GM12878 (cell line): Measurements from ENCODE around the gene TM4SF18. TPM values are rescaled to one million over a fixed set of nuclear protein-coding genes. Genes with fewer than 3 reads are reported as not detected.

Experiments used
- ATAC-seq: fragments of 200-7000 bp; cut with Tn5 transposase; 3 replicates; pipeline ENCODE4 v1.9.1; 2020; ENCODE audit warnings: mild to moderate bottlenecking, moderate library complexity
- BruUV-seq: library from RNA; stranded (reverse); fragments of 400-500 nt; replicated peaks from 2 replicates; lab custom pipeline; 2021; lab: Mats Ljungman, UMichigan
- CTCF ChIA-PET: fragments of 300-600 bp; sonication (Branson Sonifier 250); formaldehyde crosslinking; extraction: SDS; loops from one replicate; lab custom pipeline; 2021; ENCODE audit warnings: inconsistent platforms; lab: Yijun Ruan, JAX
- POLR2A ChIA-PET: fragments of 350-600 bp; formaldehyde crosslinking; extraction: SDS; loops from one replicate; lab custom pipeline; 2021; ENCODE audit warnings: inconsistent platforms; lab: Charles Lee
- RAD21 ChIA-PET: fragments of 300-600 bp; sonication (Branson Sonifier 250); formaldehyde crosslinking; loops from one replicate; lab custom pipeline; 2023; ENCODE audit warnings: antibody characterized with exemption; ENCODE audit not compliant: unreplicated experiment; lab: Charles Lee
- SMC1A ChIA-PET: fragments of 300-600 bp; sonication (Branson Sonifier 250); formaldehyde crosslinking; loops from one replicate; lab custom pipeline; 2023; ENCODE audit not compliant: unreplicated experiment, uncharacterized antibody; lab: Charles Lee
- DNase-seq: peaks from one replicate; pipeline ENCODE4 v3.0.0-alpha.2; 2011; ENCODE audit warnings: low read depth, low spot score
- FAIRE-seq: peaks from 3 replicates; lab custom pipeline; 2011; peaks lifted over from hg19 to GRCh38; lab: Jason Lieb, UNC
- H2AFZ ChIP-seq: 2 replicates; pipeline ENCODE4 v1.6.0; 2011; ENCODE audit warnings: low read depth, low read length, control low read depth; ENCODE audit not compliant: control insufficient read depth
- H3K27ac ChIP-seq: 2 replicates; pipeline ENCODE4 v1.5.1; 2011; ENCODE audit warnings: control low read depth; ENCODE audit not compliant: control insufficient read depth, insufficient read depth
- H3K27me3 ChIP-seq, 2 experiments: replicated peaks in 1 of 2; 2 replicates each; pipeline versions ENCODE4 v1.6.0 to v1.6.1; 2011; ENCODE audit warnings: low read length in 1 of 2; ENCODE audit not compliant: control insufficient read depth in 2 of 2, insufficient read depth in 2 of 2
- H3K36me3 ChIP-seq, 2 experiments: 2 replicates each; pipeline ENCODE4 v1.5.1; 2011; ENCODE audit warnings: low read length in 1 of 2; ENCODE audit not compliant: control insufficient read depth in 2 of 2, insufficient read depth in 2 of 2
- H3K4me1 ChIP-seq: 2 replicates; pipeline ENCODE4 v1.6.1; 2011; ENCODE audit warnings: mild to moderate bottlenecking, low read length, moderate library complexity, mixed read lengths; ENCODE audit not compliant: control insufficient read depth, insufficient read depth
- H3K4me2 ChIP-seq: 2 replicates; pipeline ENCODE4 v1.6.0; 2011; ENCODE audit warnings: control low read depth; ENCODE audit not compliant: control insufficient read depth, insufficient read depth
- H3K4me3 ChIP-seq: fragments of 200-600 bp; sonication (generic); 2 replicates; pipeline ENCODE4 v1.5.1; 2016
- H3K79me2 ChIP-seq: 2 replicates; pipeline ENCODE4 v1.6.0; 2011; ENCODE audit warnings: low read length; ENCODE audit not compliant: control insufficient read depth, insufficient read depth
- H3K9ac ChIP-seq: 2 replicates; pipeline ENCODE4 v1.8.0; 2011; ENCODE audit warnings: low read length, control low read depth, mixed read lengths; ENCODE audit not compliant: control insufficient read depth, insufficient read depth
- H3K9me3 ChIP-seq: replicated peaks from 3 replicates; pipeline ENCODE4 v1.5.1; 2011; ENCODE audit warnings: mild to moderate bottlenecking, low read length; ENCODE audit not compliant: control insufficient read depth, insufficient read depth
- H4K20me1 ChIP-seq: 2 replicates; pipeline ENCODE4 v1.6.0; 2011; ENCODE audit not compliant: control insufficient read depth, insufficient read depth
- BCL11A ChIP-seq: IDR thresholded peaks from 2 replicates; pipeline ENCODE4 v1.6.1; 2011; ENCODE audit warnings: low read depth, low read length
- CREM ChIP-seq: IDR thresholded peaks from 2 replicates; pipeline ENCODE4 v1.6.1; 2014; ENCODE audit warnings: antibody characterized with exemption, low read depth
- KAT2A ChIP-seq: conservative IDR thresholded peaks from 2 replicates; pipeline ENCODE4 v1.6.1; 2011; ENCODE audit warnings: low read depth, low read length; ENCODE audit not compliant: control insufficient read depth
- KLF5 ChIP-seq: fragments of 450-650 bp; IDR thresholded peaks from 2 replicates; pipeline ENCODE4 v1.6.1; 2014; ENCODE audit warnings: mild to moderate bottlenecking; ENCODE audit not compliant: partially characterized antibody
- NR2C2 ChIP-seq: IDR thresholded peaks from 2 replicates; pipeline ENCODE4 v1.6.1; 2011; ENCODE audit warnings: borderline replicate concordance, low read depth; ENCODE audit not compliant: control insufficient read depth, insufficient read length
- REST ChIP-seq: IDR thresholded peaks from 2 replicates; pipeline ENCODE4 v1.6.1; 2012; ENCODE audit warnings: mild to moderate bottlenecking, low read depth, low read length
- SPI1 ChIP-seq: IDR thresholded peaks from 2 replicates; pipeline ENCODE4 v1.6.1; 2011; ENCODE audit warnings: low read depth, mild to moderate bottlenecking, low read length, moderate library complexity, borderline replicate concordance; ENCODE audit not compliant: insufficient read depth
- SUPT20H ChIP-seq: IDR thresholded peaks from 2 replicates; pipeline ENCODE4 v1.6.1; 2011; ENCODE audit warnings: low read depth, mild to moderate bottlenecking, low read length, moderate library complexity, borderline replicate concordance; ENCODE audit not compliant: control insufficient read depth
- ZNF622 ChIP-seq: fragments of 450-650 bp; IDR thresholded peaks from 2 replicates; pipeline ENCODE4 v1.6.1; 2017; ENCODE audit warnings: mild to moderate bottlenecking, inconsistent platforms
- ZNF687 ChIP-seq: fragments of 450-650 bp; IDR thresholded peaks from 2 replicates; pipeline ENCODE4 v1.6.1; 2017; ENCODE audit warnings: mild to moderate bottlenecking, moderate library complexity
- WGBS: methylation state at CpG from one replicate; pipeline ENCODE4 v1.1.6; 2016; ENCODE audit warnings: low lambda C conversion rate; ENCODE audit not compliant: insufficient replicate concordance, insufficient coverage; ENCODE audit errors: missing lambda C conversion rate; 5-methylcytosine and 5-hydroxymethylcytosine counted together
- in situ Hi-C: fragments of 300-500 bp; cut with MboI; formaldehyde crosslinking; loops from 9 replicates; pipeline ENCODE4 v1.14.3; 2018; ENCODE audit warnings: mixed read lengths
- intact Hi-C: fragments of 100-400 bp; cut with micrococcal nuclease; formaldehyde crosslinking; loops from one replicate; pipeline ENCODE4 v1.14.2; 2022; ENCODE audit not compliant: unreplicated experiment
- polyA plus RNA-seq, 11 experiments: library from polyadenylated mRNA; depleted of rRNA in 4 of 11; unstranded in 6 of 11; stranded (reverse) in 5 of 11; fragments of >200 nt; fragmentation: Nextera tagmentation in 4 of 11; fragmentation: Illumina TruSeq in 1 of 11; extraction: Ambion mirVana in 4 of 11; extraction: Trizol in 1 of 11; gene quantifications; 1 replicate in 1 of 11; 2 replicates in 10 of 11; pipeline versions ENCODE4 v1.2.1 to v1.2.3, GENCODE V29; 2011 to 2016; ENCODE audit warnings: inconsistent platforms in 2 of 11, missing spikeins in 2 of 11, low read depth in 1 of 11
- total RNA-seq, 4 experiments: library from RNA; depleted of rRNA in 3 of 4; stranded (reverse); fragments of >200 nt in 3 of 4; fragmentation: Illumina TruSeq in 1 of 4; extraction: Trizol in 1 of 4; gene quantifications; 2 replicates each; pipeline versions ENCODE4 v1.2.1 to v1.2.3, GENCODE V29; 2013 to 2021
- TF ChIP-seq, protein P1 (sequence below): fragments of 450-650 bp; IDR thresholded peaks from 2 replicates; pipeline ENCODE4 v1.6.1; 2017; ENCODE audit warnings: borderline replicate concordance
- TF ChIP-seq, protein P2 (sequence below): fragments of 450-650 bp; conservative IDR thresholded peaks from 2 replicates; pipeline ENCODE4 v1.6.1; 2017; ENCODE audit warnings: mild to moderate bottlenecking, moderate library complexity

Gene TM4SF18
- total and polyA plus RNA-seq, 10 of the 15 experiments (the other 5 are each of a cell fraction or from before 2014, with no cell fraction given) = 0.01 TPM; not detected in 9

DNA sequence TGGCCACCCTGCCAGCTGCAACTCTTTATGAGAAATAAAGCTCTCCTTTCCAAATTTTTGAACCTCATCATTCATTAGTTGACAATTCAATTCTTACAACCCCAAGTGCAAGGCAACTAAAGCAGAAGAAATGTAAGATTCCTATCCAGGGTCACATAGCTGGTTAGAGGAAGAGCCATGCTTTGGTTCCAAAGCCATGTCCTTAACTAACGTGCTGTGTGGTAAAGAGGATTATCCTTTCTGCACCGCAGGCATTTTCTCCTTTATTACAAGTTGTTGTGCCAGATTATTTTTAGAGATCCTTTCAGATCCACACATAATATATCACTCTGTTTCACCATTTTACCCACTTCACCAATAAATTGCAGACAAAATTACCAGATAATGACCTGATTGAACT lies 36.5 kb downstream of the TM4SF18 start (continued):
- TF ChIP-seq, protein P1, sequence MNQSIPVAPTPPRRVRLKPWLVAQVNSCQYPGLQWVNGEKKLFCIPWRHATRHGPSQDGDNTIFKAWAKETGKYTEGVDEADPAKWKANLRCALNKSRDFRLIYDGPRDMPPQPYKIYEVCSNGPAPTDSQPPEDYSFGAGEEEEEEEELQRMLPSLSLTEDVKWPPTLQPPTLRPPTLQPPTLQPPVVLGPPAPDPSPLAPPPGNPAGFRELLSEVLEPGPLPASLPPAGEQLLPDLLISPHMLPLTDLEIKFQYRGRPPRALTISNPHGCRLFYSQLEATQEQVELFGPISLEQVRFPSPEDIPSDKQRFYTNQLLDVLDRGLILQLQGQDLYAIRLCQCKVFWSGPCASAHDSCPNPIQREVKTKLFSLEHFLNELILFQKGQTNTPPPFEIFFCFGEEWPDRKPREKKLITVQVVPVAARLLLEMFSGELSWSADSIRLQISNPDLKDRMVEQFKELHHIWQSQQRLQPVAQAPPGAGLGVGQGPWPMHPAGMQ = no peak
- TF ChIP-seq SUPT20H = no peak
- no peak for TF ChIP-seq REST
- TF ChIP-seq SPI1 = no peak
- no peak for TF ChIP-seq CREM
- no peak for TF ChIP-seq BCL11A

GRCh38 chr3:149292666-149293065 lies 40.8 kb downstream of the TM4SF18 start:
- FAIRE-seq (no peak), DNase-seq (no peak), ATAC-seq (no peak)
- H3K79me2 ChIP-seq = no peaks in the 10 kb centered on the region
- H3K4me2 ChIP-seq = no peak overlapping the region
- CTCF ChIA-PET = interaction anchor here (0.8 to 2.1 kb wide), 7 partner anchors 8 to 330 kb away, joined by 3 to 6 read pairs (median 3); no protein-coding TSS in a partner anchor
- RAD21 ChIA-PET = interaction anchor here (0.5 kb wide), 1 partner anchor 443 kb away, joined by 3 read pairs; no protein-coding TSS in a partner anchor
- BruUV-seq = no TSS peak
- 27% methylated on average over 6 of the region's 6 CpGs for WGBS
- no peaks in the 10 kb centered on the region for H4K20me1 ChIP-seq
- peaks cover 0 to 2% of the 10 kb centered on the region in 2 experiments; a peak in 1 of 4 replicates for H3K27me3 ChIP-seq
- POLR2A ChIA-PET = no interaction called here
- no peak overlapping the region for H3K9ac ChIP-seq
- no peak overlapping the region for H2AFZ ChIP-seq
- in situ Hi-C loops = no loop called here
- intact Hi-C loops = no loop called here
- SMC1A ChIA-PET = interaction anchor here (0.6 to 1.0 kb wide), 5 partner anchors 8 to 337 kb away, joined by 3 read pairs; no protein-coding TSS in a partner anchor
- no peaks in the 10 kb centered on the region for H3K36me3 ChIP-seq
- H3K4me1 ChIP-seq = no peaks in the 10 kb centered on the region
- H3K27ac ChIP-seq = no peak overlapping the region
- H3K4me3 ChIP-seq = no peak overlapping the region
- no peaks in the 10 kb centered on the region for H3K9me3 ChIP-seq
- TF ChIP-seq KAT2A (no peak), ZNF622 (no peak), KLF5 (no peak), ZNF687 (no peak), NR2C2 (no peak)
- TF ChIP-seq, protein P2, sequence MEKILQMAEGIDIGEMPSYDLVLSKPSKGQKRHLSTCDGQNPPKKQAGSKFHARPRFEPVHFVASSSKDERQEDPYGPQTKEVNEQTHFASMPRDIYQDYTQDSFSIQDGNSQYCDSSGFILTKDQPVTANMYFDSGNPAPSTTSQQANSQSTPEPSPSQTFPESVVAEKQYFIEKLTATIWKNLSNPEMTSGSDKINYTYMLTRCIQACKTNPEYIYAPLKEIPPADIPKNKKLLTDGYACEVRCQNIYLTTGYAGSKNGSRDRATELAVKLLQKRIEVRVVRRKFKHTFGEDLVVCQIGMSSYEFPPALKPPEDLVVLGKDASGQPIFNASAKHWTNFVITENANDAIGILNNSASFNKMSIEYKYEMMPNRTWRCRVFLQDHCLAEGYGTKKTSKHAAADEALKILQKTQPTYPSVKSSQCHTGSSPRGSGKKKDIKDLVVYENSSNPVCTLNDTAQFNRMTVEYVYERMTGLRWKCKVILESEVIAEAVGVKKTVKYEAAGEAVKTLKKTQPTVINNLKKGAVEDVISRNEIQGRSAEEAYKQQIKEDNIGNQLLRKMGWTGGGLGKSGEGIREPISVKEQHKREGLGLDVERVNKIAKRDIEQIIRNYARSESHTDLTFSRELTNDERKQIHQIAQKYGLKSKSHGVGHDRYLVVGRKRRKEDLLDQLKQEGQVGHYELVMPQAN = no peak
